ENCODE results near the gene FAM174C.
A peak's percentile ranks its signal among the peaks of the same experiment; 100 is the strongest.

The FAM174C gene

GRCh38 chr19:1268226-1269064, 6.9 kb upstream of the FAM174C start:
- Histone ChIP-seq H3K36me3 (ENCODE audit: control insufficient read depth in 2 of 2, insufficient read depth in 1 of 2, low read length in 2 of 2) (peaks cover 4 to 37% of the 10 kb centered on the region in 2 experiments; a peak in 2 of 3 replicates), H3K9me3 (ENCODE audit: control insufficient read depth, insufficient read depth, low read depth, low read length) (no peaks in the 10 kb centered on the region), H3K4me1 (ENCODE audit: control insufficient read depth, insufficient read depth, low read length) (peaks cover 20% of the 10 kb centered on the region), H3K4me3 (ENCODE audit: low read depth, low read length) (no peak overlapping the region), H3K27ac (ENCODE audit: extremely low read depth, low read depth, low read length) (no peak overlapping the region; the same call in 1 of the 2 replicates)
- CTCF ChIA-PET, result interaction anchor here (0.6 to 11.3 kb wide), 8 partner anchors 10 to 299 kb away, joined by 3 to 299 read pairs (median 4); no protein-coding TSS in a partner anchor
- POLR2A ChIA-PET, result interaction anchor here (0.5 to 7.7 kb wide), 68 partner anchors 9 to 530 kb away, joined by 3 to 407 read pairs (median 5); partner anchors contain the start of genes ABCA7, ATP5F1D, CNN2 and GPX4
- TF ChIP-seq ZNF785 (tag by site-specific recombination; IDR thresholded peaks at IDR 0.05) (no peak), BCL6B (tag by site-specific recombination; IDR thresholded peaks at IDR 0.05) (no peak), ZNF10 (tag by site-specific recombination; IDR thresholded peaks at IDR 0.05) (no peak), ZNF621 (tag by site-specific recombination; IDR thresholded peaks at IDR 0.05) (no peak), ZNF433 (tag by site-specific recombination; IDR thresholded peaks at IDR 0.05; ENCODE audit: low read depth) (peak; percentile 13; the same call in 1 of the 2 replicates), ZNF366 (tag by site-specific recombination; conservative IDR thresholded peaks at IDR 0.05) (no peak), ZNF18 (tag by site-specific recombination; IDR thresholded peaks at IDR 0.05) (no peak), FEZF1 (tag by site-specific recombination; IDR thresholded peaks at IDR 0.05) (no peak), ZNF324 (tag by site-specific recombination; IDR thresholded peaks at IDR 0.05) (no peak), ZNF585B (tag by site-specific recombination; IDR thresholded peaks at IDR 0.05) (no peak), GFI1B (tag by site-specific recombination; IDR thresholded peaks at IDR 0.05) (no peak), EGR2 (tag by site-specific recombination; IDR thresholded peaks at IDR 0.05; ENCODE audit: low read depth) (peak; percentile 35), ZNF571 (tag by site-specific recombination; IDR thresholded peaks at IDR 0.05) (no peak), IKZF3 (tag by site-specific recombination; IDR thresholded peaks at IDR 0.05) (no peak), YY1 (tag by site-specific recombination; IDR thresholded peaks at IDR 0.05) (no peak), ZNF354C (tag by site-specific recombination; IDR thresholded peaks at IDR 0.05; ENCODE audit: borderline replicate concordance, low read depth) (no peak), ZBTB10 (tag by site-specific recombination; IDR thresholded peaks at IDR 0.05) (peak; percentile 99), ZNF239 (tag by site-specific recombination; IDR thresholded peaks at IDR 0.05) (no peak), ZNF133 (tag by site-specific recombination; IDR thresholded peaks at IDR 0.05) (0 out of 2 replicates have a peak, but pooled peaks have one; percentile 23), ZBTB20 (tag by site-specific recombination; IDR thresholded peaks at IDR 0.05) (peak; percentile 45), OVOL3 (tag by site-specific recombination; IDR thresholded peaks at IDR 0.05) (no peak), BCL11B (tag by site-specific recombination; IDR thresholded peaks at IDR 0.05; ENCODE audit: low read depth) (0 out of 2 replicates have a peak, but pooled peaks have one; percentile 5)
- TF ChIP-seq, protein P1, sequence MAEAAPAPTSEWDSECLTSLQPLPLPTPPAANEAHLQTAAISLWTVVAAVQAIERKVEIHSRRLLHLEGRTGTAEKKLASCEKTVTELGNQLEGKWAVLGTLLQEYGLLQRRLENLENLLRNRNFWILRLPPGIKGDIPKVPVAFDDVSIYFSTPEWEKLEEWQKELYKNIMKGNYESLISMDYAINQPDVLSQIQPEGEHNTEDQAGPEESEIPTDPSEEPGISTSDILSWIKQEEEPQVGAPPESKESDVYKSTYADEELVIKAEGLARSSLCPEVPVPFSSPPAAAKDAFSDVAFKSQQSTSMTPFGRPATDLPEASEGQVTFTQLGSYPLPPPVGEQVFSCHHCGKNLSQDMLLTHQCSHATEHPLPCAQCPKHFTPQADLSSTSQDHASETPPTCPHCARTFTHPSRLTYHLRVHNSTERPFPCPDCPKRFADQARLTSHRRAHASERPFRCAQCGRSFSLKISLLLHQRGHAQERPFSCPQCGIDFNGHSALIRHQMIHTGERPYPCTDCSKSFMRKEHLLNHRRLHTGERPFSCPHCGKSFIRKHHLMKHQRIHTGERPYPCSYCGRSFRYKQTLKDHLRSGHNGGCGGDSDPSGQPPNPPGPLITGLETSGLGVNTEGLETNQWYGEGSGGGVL (tag by site-specific recombination; IDR thresholded peaks at IDR 0.05), result no peak
- TF ChIP-seq, protein P2, sequence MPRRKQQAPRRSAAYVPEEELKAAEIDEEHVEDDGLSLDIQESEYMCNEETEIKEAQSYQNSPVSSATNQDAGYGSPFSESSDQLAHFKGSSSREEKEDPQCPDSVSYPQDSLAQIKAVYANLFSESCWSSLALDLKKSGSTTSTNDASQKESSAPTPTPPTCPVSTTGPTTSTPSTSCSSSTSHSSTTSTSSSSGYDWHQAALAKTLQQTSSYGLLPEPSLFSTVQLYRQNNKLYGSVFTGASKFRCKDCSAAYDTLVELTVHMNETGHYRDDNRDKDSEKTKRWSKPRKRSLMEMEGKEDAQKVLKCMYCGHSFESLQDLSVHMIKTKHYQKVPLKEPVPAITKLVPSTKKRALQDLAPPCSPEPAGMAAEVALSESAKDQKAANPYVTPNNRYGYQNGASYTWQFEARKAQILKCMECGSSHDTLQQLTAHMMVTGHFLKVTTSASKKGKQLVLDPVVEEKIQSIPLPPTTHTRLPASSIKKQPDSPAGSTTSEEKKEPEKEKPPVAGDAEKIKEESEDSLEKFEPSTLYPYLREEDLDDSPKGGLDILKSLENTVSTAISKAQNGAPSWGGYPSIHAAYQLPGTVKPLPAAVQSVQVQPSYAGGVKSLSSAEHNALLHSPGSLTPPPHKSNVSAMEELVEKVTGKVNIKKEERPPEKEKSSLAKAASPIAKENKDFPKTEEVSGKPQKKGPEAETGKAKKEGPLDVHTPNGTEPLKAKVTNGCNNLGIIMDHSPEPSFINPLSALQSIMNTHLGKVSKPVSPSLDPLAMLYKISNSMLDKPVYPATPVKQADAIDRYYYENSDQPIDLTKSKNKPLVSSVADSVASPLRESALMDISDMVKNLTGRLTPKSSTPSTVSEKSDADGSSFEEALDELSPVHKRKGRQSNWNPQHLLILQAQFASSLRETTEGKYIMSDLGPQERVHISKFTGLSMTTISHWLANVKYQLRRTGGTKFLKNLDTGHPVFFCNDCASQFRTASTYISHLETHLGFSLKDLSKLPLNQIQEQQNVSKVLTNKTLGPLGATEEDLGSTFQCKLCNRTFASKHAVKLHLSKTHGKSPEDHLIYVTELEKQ (tag by site-specific recombination; IDR thresholded peaks at IDR 0.05; ENCODE audit: borderline replicate concordance), result no peak
- TF ChIP-seq, protein P3, sequence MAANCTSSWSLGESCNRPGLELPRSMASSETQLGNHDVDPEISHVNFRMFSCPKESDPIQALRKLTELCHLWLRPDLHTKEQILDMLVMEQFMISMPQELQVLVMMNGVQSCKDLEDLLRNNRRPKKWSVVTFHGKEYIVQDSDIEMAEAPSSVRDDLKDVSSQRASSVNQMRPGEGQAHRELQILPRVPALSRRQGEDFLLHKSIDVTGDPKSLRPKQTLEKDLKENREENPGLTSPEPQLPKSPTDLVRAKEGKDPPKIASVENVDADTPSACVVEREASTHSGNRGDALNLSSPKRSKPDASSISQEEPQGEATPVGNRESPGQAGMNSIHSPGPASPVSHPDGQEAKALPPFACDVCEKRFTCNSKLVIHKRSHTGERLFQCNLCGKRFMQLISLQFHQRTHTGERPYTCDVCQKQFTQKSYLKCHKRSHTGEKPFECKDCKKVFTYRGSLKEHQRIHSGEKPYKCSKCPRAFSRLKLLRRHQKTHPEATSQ (tag by site-specific recombination; IDR thresholded peaks at IDR 0.05), result no peak
